ENCODE data around the gene DDX25.
"Not testable (repeated sequence)": the region's sequence is repeated elsewhere in the genome, so short reads cannot be mapped to it uniquely, and the experiment has no call there.

The DDX25 gene

DNA sequence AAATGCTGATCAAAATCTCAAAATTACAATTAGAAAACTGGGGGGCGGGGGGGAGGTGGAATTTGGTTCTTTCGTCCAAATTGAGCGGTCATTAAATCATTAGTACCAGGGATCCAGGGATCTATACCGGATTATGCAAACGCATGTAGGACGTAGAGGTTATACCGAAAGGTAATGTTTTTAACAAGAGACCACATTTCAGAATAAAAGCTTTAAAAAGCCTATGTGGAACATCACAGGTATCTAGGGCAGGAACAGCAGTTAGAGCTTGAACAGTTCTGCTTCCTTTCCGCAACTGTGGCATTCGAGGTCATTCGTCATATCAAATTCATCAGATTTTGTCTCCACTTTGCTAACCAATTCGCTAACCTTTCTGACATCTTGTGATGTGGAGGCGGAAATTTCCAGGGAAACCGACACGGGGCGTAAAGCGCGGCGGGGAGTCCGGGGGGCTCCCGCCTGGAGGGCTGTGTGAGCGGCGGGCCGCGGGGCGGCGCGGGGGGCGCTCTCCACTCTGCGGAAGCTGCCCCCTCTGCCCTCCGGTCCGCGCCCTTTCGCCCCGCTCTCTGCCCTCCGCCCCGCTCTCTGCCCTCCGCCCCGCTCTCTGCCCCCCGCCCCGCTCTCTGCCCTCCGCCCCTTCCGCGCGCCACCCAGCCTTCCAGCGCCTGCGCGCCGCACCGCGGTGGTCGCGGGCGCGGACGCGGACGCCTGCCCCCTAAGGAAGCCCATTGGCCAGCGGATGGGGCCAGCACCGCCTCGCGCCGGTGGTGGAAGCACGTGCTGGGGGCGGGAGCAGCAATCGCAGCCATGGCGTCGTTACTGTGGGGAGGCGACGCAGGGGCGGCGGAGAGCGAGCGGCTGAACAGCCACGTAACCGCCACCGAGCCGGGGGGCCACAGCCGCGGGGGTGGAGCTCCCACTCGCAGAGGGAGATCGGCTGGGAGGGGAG is at the start of gene DDX25:
Gene DDX25, plus strand, starts transcription at position 798 of the 949 bp plus-strand sequence. Its CDS starts 10 bp downstream, at position 808.
- DNase-seq (ENCODE audit: low read depth in 2 of 2): peak in 1 of 2 donors; percentile 9

DNA sequence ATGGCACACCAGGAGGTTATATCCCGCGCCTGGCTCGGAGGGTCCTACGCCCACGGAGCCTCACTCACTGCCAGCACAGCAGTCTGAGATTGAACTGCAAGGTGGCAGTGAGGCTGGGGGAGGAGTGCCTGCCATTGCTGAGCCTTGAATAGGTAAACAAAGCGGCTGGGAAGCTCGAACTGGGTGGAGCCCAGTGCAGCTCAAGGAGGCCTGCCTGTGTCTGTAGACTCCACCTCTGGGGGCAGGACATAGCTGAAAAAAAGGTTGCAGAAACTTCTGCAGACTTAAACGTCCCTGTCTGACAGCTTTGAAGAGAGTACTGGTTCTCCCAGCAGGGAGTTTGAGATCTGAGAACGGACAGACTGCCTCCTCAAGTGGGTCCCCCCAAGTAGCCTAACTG is 46.6 kb upstream of the DDX25 start:
- DNase-seq (ENCODE audit: low read depth in 2 of 2): not testable (repeated sequence)

DNA sequence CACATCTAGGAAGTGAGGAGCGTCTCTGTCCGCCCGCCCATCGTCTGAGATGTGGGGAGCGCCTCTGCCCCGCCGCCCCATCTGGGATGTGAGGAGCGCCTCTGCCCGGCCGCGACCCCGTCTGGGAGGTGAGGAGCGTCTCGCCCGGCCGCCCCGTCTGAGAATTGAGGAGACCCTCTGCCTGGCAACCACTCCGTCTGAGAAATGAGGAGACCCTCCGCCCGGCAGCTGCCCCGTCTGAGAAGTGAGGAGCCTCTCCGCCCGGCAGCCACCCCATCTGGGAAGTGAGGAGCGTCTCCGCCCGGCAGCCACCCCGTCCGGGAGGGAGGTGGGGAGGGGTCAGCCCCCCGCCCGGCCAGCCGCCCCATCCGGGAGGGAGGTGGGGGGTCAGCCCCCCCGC is 41.5 kb upstream of the DDX25 start:
- not testable (repeated sequence) for DNase-seq (ENCODE audit: low read depth in 2 of 2)

DNA sequence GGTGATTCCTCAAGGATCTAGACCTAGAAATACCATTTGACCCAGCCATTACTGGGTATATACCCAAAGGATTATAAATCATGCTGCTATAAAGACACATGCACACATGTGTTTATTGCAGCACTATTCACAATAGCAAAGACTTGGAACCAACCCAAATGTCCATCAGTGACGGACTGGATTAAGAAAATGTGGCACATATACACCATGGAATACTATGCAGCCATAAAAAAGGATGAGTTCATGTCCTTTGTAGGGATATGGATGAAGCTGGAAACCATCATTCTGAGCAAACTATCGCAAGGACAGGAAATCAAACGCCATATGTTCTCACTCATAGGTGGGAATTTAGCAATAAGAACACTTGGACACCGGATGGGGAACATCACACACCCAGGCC is 39.0 kb upstream of the DDX25 start:
- not testable (repeated sequence) for DNase-seq (ENCODE audit: low read depth in 2 of 2)

DNA sequence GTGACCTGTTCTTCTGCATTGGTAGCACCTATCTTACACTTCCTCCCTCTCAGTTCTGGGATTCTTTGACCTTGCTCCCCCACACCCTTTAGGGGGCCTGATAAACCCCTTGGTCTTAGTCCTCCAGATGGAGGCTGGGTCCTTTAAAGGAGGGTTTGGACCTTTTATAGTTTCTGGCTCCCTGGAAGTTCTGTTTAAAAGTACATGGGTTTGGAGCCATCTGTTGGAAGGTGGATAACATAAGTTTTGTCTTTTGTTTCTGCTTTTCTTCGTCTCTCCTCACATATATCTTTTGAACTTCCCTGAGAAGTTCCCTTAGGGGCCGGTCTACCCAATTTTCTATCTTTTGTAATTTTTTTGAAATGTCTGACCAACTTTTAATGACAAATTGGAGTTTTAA is 34.8 kb upstream of the DDX25 start:
- DNase-seq (ENCODE audit: low read depth in 2 of 2): no peak

DNA sequence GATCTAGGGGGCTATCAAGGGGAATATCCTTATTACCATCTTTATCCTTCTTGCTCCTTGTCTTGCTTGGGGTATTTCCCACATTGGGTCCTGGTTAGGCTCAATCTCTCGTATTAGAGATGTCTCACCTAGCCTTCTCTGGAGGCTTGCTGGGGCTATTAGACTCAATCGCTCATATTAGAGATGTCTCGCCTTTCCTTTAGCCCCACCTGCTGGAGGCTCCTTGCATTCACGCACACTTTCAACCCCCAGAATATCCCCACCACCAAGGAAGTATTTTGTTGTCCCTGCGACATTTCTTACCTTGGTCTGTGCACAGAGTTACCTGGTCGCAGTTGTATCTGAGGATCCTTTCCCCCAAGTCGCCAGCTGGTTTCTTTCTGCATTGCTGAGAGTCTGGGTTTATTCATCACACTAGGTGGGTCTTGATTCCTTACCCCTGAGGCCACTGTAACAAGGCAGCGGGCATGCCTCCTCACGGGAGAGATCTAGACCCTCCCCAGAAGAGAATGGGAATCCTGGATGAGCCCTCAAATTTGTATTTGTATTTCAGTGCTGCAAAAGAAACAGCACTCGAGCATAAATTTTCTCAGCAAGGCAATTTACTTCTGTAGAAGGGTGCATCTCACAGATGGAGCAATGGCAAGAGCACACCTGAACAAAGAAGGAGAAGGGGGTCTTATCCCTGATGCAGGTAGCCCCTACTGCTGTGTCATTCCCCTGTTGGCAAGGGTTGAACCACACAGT is 32.7 kb upstream of the DDX25 start:
- no peak for DNase-seq (ENCODE audit: low read depth in 2 of 2)

DNA sequence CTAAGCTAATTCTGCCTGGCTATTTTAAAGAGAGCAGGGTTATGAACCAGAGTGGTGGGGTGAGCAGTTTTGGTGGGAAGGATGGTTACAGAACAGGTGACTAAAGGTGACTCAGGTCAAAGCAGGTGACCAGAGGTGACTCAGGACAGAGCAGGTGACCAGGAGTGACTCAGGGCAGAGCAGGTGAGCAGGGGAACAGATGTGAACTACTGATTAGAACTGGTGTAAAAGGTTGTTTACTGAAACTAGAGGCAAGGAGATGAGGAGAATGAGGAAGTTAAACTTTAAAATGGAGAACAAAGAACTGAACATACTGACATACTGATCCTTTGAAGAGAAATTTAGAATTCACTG is 32.2 kb upstream of the DDX25 start:
- no peak for DNase-seq (ENCODE audit: low read depth in 2 of 2)

DNA sequence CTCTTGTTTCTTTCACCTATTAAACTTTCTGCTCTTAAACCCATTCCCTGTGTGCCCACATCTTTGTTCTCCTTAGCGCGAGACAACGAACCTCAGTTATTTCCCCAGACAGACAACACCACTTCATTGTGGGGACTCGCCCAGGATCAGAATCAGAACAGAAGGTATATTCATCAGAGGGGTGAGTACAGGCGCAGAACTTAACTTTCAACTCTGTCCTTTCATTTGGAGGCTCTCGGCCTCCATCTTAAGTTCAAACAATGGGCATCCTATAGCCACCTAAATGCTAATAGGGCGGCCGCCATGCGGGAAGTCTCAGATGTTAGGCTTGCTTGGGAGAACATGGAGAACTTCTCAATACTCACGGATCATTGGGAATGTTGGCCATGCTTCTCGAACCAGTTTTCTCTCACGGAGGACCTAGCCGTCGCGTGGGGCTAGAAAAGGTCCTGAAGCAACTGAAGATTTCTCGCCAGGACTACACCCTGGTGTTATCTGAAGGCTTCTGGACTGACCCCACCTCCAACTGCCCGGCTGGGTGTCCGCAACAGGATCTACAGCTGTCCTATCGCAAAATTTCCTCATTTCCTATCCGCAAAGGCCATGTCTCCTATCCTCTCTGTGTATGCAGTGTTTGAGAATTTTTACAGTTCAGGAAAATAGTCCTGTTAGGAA is 30.3 kb upstream of the DDX25 start:
- no peak for DNase-seq (ENCODE audit: low read depth in 2 of 2)

DNA sequence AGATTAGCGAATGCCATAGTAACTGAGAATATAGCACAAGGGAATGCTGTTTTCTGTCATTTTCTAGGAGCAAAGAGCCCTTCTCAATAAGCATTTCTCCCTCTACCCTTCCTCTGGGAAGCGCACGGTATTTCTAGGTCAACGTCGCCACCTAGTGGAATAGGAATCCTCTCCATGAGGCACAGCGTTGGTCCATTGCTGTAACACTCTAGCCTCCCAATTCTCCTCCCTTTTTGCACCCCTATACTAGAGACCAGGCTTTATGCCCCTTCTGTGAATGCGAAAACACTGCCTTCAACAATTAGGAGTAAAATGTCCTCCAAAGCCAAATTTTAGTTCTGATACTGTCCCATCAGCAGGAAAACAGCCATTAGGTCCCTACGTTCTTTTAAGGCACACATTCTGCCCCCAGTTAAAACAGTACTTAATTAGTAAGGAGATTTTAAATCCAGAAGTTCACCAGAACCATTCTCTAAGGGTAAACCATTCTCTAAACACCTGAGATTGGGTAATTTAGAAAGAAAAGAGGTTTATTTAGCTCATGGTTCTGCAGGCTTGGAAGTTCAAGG is 29.7 kb upstream of the DDX25 start:
- no peak for DNase-seq (ENCODE audit: low read depth in 2 of 2)

DNA sequence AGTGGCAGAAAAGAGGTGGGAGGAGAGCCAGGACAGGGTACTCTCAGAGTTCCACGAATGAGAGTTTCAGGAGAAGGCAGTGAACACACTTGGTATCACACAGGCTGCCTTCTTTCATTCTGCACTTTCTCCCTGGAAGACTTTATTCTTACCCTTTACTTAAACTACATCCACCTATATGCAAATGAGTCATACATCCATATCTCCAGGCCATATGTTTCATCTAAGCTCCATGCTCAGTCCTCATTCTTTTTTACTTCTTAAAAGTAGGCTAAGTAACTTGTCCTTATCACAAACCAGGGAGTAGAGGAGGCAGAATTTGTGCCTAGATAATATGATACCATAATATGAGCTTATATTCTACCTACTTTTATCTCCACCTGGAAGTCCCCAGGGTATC is 23.0 kb upstream of the DDX25 start:
- DNase-seq (ENCODE audit: low read depth in 2 of 2): no peak

DNA sequence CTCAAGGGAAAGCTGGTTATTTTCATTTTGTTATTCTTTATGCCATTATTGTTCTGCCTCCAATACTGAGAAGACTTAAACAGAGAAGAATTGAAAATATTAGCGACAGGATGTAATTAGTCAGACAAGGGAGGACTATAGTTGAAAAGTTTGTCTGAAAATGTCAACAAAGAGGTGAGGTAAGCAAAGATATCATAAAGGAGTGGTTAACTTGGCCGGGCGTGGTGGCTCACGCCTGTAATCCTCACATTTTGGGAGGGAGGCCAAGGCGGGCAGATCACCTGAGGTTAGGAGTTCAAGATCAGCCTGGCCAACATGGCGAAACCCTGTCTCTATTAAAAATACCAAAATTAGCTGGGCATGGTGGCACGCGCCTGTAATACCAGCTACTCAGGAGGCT is 20.9 kb upstream of the DDX25 start:
- DNase-seq (ENCODE audit: low read depth in 2 of 2): no peak

DNA sequence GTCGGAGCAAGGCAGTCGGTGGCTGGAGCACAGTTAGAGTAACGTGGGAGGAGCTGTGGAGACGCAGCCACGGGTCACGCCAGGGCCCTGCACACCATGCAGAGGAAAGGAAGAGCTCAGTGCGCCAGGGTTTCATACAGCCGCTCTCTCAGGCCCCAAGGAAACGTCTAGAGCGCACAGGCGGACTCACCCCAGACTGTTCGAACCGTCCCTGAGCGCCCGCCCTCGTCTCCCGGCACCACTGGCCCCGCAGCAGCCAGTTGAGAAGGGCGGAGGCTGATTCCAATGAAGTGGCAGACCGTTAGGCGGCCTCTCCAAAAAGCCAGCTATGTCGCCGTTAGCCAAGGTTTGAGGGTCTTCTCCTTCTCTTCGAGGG is 17.3 kb upstream of the DDX25 start:
- no peak for DNase-seq (ENCODE audit: low read depth in 2 of 2)

DNA sequence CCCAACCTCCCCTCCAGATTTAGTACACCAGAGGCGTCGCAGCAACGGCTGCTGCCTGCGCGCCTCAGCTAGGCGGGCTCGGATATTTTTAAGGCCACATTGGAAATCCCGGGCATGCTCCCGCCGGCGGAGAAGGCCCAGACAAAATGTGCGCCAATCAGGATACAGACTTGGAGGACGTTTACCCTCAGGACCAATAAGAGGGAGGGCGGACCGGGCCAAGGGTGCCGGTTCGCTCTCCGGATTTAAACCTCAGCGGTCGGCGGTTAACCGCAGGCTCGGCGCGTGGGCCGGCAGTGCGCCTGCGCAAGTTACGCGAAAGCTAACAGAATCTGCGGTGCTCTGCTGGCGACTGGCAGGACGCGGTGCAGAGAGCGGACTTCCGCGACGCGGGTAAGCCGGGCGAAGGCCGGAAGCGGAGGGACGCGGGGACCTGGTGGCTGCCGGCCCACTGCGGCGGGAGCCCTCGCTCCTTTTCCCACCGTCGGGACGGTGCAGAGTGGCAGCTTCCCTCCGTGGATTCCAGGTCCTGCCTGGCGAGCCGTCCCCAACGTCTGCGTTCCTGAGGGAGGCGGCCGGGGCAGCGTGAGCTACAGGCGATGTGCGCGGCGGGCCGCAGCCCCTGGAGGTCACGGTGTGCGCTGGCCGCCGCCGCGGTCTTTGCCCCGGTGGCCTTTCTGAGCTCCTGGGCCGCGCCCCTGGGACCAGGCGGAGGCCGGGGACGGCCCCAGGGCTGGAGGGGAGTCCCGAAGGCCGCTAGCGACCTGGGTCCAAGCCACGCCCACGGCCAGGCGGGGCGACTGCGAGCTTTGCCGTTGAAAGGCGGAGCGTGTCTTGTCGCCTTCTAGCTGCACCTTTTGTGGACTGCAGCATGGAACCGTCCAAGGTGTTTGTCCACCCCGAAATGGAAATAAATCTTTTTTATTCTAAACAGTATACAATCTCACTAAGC is 16.7 kb upstream of the DDX25 start, which contains the start of gene HYLS1:
Gene HYLS1, plus strand, starts transcription at position 296 of the 952 bp plus-strand sequence. CDS start 11,701 bp downstream, outside the sequence.
- DNase-seq (ENCODE audit: low read depth in 2 of 2): peak; percentile 84 to 90

DNA sequence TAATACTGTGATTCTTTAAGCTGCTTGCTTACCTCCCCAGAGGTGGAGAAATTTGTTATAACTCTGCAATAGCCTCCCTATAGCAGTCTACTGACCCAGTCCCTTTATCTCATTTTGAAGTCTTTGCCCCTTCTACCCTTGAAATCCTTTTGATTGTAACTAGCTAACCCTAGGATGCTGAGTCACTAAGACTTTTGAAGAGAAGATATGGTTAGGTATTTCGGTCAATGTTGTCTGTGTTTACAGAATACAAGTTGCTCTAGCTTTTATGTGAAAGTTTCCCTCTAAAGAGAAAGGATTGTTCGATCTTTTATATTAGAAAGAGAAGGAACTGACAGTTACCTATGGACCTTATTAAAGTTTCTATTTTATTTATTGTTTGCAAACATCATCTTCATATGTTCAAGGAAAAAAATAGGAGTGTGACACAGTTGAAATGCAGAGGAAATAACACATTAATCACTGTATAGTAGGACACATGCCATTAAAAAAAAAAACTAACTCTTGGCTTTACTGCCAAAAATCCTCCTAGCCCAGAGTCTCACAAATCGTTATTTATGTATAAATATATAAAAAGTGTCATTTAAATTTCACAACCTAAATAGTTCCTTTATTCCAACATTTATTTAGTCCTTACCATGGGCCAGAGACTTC is 13.7 kb upstream of the DDX25 start:
- no peak for DNase-seq (ENCODE audit: low read depth in 2 of 2)

DNA sequence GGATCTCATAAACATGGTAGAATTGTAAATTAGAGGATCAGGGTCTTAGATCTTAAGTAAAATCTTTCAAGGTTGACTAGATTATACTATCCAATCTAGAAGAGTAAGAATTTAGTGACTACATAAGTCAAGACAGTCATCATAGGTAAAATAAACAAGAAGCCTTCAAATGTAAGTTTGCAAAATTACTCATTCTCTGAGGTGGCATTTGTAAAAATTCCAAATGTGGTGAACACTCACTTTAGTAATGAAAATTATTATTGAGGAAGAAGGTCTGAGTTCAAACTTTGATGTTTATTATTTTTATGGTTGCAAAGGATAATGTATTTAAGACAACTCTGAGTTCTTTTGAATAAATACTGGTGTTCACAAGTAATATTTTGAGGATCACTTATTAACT is 12.2 kb upstream of the DDX25 start:
- DNase-seq (ENCODE audit: low read depth in 2 of 2): no peak

DNA sequence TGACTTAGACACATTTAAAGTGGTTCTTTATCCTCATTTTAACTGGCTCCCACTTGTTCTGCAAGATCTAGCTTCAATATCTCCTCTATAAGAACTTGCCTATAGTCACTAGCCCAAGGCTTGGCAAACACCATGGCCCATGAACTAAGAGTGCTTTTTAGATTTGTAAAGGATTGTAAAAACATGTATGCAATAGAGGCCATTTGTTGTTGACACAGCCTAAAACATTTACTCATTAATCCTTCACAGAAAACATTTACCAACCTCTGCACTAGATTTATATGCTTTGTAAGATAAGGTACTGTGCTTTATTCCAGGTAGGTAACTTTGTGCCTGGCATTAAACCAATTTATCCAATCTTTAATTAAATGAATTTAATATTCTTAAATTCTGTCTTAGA is 11.3 kb upstream of the DDX25 start:
- no peak for DNase-seq (ENCODE audit: low read depth in 2 of 2)

DNA sequence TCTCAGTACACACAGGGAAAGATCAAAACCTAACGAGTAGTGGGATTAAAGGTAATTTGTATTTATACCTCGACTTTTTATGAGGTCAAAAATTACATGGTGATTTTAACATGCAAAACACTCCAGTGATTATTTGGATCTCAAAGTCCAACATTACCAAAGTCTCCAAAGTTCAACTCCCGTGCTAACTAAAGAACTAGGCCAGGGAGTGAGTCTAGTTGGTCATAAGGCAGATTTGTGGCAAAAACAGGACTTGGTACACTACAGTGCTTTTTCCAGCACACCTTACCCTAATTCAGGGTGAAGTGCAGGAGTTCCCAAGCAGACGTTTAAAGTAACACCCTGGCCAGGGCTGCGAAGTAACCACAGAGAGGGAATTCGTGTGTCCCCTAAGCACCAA is 2.4 kb upstream of the DDX25 start:
- DNase-seq (ENCODE audit: low read depth in 2 of 2): no peak

DNA sequence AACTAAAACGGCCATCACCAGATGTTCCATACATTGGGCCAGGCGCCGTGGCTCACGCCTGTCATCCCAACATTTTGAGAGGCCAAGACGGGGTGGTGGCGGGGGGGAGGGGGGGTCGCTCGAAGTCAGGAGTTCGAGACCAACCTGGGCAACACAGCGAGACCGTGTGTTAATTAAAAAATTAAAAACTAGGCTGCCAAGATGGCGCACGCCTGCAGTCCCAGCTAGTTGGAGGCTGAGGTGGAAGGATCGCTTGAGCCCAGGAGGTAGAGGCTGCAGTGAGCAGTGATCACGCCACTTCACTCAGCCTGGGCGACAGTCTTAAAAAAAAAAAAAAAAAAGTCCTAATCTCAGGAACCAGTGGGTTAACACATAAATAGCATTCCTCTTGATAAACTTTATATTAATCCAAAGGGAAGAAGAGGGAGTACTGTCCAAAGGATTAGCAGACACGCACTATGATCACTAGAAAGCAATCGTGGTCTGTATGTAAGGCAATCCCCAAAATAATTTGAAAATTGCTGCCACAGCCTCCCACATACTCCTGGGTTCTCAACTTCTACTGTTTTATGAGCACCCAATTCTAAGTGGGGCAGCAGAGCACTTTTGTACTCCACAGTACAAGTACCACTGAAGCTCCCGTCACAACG is 1.9 kb upstream of the DDX25 start:
- no peak for DNase-seq (ENCODE audit: low read depth in 2 of 2)

DNA sequence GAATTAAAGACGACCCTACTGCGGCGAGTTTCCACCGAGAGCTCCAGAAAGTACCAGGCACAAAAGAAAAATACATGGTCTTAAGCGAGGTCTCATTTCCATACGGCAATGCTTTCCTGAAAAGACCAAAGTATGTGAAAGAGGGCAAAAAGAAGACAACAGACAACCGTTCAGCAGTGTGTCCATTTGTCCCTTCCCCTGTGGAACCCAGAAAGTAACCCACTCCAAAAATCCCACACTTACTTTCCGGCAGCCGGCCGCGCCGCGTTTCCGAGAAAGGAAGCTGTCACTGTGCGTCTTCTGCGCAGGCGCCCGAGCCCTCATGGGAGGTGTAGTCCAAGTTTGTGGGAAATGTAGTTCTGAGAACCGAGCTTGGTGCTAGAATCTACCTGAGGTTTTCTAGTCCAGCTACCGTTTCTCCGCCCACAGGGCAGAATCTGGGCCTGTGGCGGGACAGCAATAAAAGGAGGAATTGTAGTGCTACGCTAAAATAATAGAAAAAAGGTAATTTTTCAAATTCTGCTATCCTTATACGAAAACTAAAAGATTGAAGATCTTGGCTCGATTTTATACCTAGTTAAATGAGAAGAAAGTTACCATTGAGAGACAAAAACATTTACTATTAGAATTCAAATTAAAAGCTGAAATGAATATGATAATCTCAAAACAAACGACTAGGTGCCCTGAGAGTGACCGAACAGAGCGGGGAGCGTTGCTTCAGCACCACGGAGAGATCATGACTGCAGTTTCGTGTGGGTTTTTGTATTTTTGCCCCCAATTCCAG is 1.2 kb upstream of the DDX25 start, which contains the start of gene PUS3:
Gene PUS3, minus strand, starts transcription at position 280 of the 784 bp plus-strand sequence. CDS start 6,922 bp downstream, outside the sequence.
- DNase-seq (ENCODE audit: low read depth in 2 of 2): peak; percentile 65 to 76

Data from stimulated activated CD8-positive, alpha-beta memory T cell treated with anti-CD3 and anti-CD28 coated beads, Interleukin-2, amount 100 ng/mL, for 1 hour (primary cell).